SK-N-SH treated with all-trans-retinoic acid at 6 μM for 48 hours (cell line): ENCODE data around the gene ADAM23.

Source experiments
- ATAC-seq: fragments of 200-7000 bp; cut with Tn5 transposase; 3 replicates; pipeline ENCODE4 v1.9.1; 2020; ENCODE audit warnings: mild to moderate bottlenecking, moderate library complexity
- ARNTL ChIP-seq: fragments of 450-650 bp; formaldehyde crosslinking; IDR thresholded peaks from 2 replicates; pipeline ENCODE4 v1.5.0; 2020; ENCODE audit warnings: low read depth, mild to moderate bottlenecking, moderate library complexity, borderline replicate concordance
- BACH2 ChIP-seq: fragments of 250-450 bp; sonication (Bioruptor Pico); IDR thresholded peaks from 2 replicates; pipeline ENCODE4 v1.9.0; 2021; ENCODE audit warnings: mild to moderate bottlenecking, borderline replicate concordance
- CSDC2 ChIP-seq: fragments of 250-450 bp; sonication (Bioruptor Pico); IDR thresholded peaks from 2 replicates; pipeline ENCODE4 v1.5.0; 2020; ENCODE audit warnings: mild to moderate bottlenecking, moderate library complexity
- ESRRG ChIP-seq: fragments of 250-450 bp; sonication (Bioruptor Pico); IDR thresholded peaks from 2 replicates; pipeline ENCODE4 v1.6.1; 2021; ENCODE audit warnings: mild to moderate bottlenecking
- GLIS3 ChIP-seq: fragments of 250-450 bp; sonication (Bioruptor Pico); IDR thresholded peaks from 2 replicates; pipeline ENCODE4 v1.5.0; 2020; ENCODE audit warnings: mild to moderate bottlenecking, moderate library complexity
- ISL1 ChIP-seq: fragments of 250-450 bp; sonication (Bioruptor Pico); IDR thresholded peaks from 2 replicates; pipeline ENCODE4 v2.1.2; 2022; ENCODE audit warnings: mild to moderate bottlenecking, moderate library complexity
- OSR1 ChIP-seq: fragments of 250-450 bp; sonication (Bioruptor Pico); IDR thresholded peaks from 2 replicates; pipeline ENCODE4 v1.8.0; 2022; ENCODE audit warnings: moderate library complexity, mild to moderate bottlenecking, inconsistent platforms
- PPARA ChIP-seq: fragments of 250-450 bp; sonication (Bioruptor Pico); IDR thresholded peaks from 2 replicates; pipeline ENCODE4 v1.5.0; 2020; ENCODE audit warnings: mild to moderate bottlenecking, borderline replicate concordance
- RARB ChIP-seq: fragments of 250-450 bp; sonication (Bioruptor Pico); IDR thresholded peaks from 2 replicates; pipeline ENCODE4 v1.8.0; 2021; ENCODE audit warnings: mild to moderate bottlenecking, moderate library complexity
- SNAI2 ChIP-seq: fragments of 250-450 bp; sonication (Bioruptor Pico); IDR thresholded peaks from 2 replicates; pipeline ENCODE4 v1.5.0; 2020; ENCODE audit warnings: mild to moderate bottlenecking, moderate library complexity
- TCF4 ChIP-seq: fragments of 250-450 bp; sonication (Bioruptor Pico); IDR thresholded peaks from 2 replicates; pipeline ENCODE4 v1.8.0; 2021; ENCODE audit warnings: mild to moderate bottlenecking, moderate library complexity, borderline replicate concordance
- TOX ChIP-seq: fragments of 250-450 bp; sonication (Bioruptor Pico); IDR thresholded peaks from 2 replicates; pipeline ENCODE4 v1.8.0; 2021; ENCODE audit warnings: mild to moderate bottlenecking, moderate library complexity, borderline replicate concordance
- ZFP3 ChIP-seq: fragments of 250-450 bp; sonication (Bioruptor Pico); IDR thresholded peaks from 2 replicates; pipeline ENCODE4 v1.5.0; 2020; ENCODE audit warnings: mild to moderate bottlenecking, moderate library complexity
- ZFP30 ChIP-seq: fragments of 450-650 bp; formaldehyde crosslinking; IDR thresholded peaks from 2 replicates; pipeline ENCODE4 v1.5.0; 2022; ENCODE audit warnings: mild to moderate bottlenecking, moderate library complexity
- ZNF565 ChIP-seq: fragments of 450-650 bp; formaldehyde crosslinking; conservative IDR thresholded peaks from 2 replicates; pipeline ENCODE4 v1.5.0; 2020; ENCODE audit warnings: low read depth, mild to moderate bottlenecking, moderate library complexity
- ZNF70 ChIP-seq: fragments of 450-650 bp; formaldehyde crosslinking; IDR thresholded peaks from 2 replicates; pipeline ENCODE4 v1.5.0; 2020; ENCODE audit warnings: mild to moderate bottlenecking, moderate library complexity
- ZNF8 ChIP-seq: fragments of 450-650 bp; formaldehyde crosslinking; IDR thresholded peaks from 2 replicates; pipeline ENCODE4 v1.5.0; 2020; ENCODE audit warnings: mild to moderate bottlenecking, moderate library complexity
- TF ChIP-seq, protein P1 (sequence below): fragments of 250-450 bp; sonication (Bioruptor Pico); IDR thresholded peaks from 2 replicates; pipeline ENCODE4 v1.5.0; 2020; ENCODE audit warnings: mild to moderate bottlenecking, moderate library complexity
- TF ChIP-seq, protein P2 (sequence below): fragments of 250-450 bp; sonication (Bioruptor Pico); IDR thresholded peaks from 2 replicates; pipeline ENCODE4 v1.8.0; 2021; ENCODE audit warnings: low read depth, mild to moderate bottlenecking, moderate library complexity, borderline replicate concordance
- TF ChIP-seq, protein P3 (sequence below): fragments of 250-450 bp; sonication (Bioruptor Pico); IDR thresholded peaks from 2 replicates; pipeline ENCODE4 v1.8.0; 2020; ENCODE audit warnings: mild to moderate bottlenecking, moderate library complexity, borderline replicate concordance
- TF ChIP-seq, protein P4 (sequence below): fragments of 250-450 bp; sonication (Bioruptor Pico); IDR thresholded peaks from 2 replicates; pipeline ENCODE4 v1.5.1; 2020; ENCODE audit warnings: low read depth, mild to moderate bottlenecking, moderate library complexity

ADAM23 gene

DNA sequence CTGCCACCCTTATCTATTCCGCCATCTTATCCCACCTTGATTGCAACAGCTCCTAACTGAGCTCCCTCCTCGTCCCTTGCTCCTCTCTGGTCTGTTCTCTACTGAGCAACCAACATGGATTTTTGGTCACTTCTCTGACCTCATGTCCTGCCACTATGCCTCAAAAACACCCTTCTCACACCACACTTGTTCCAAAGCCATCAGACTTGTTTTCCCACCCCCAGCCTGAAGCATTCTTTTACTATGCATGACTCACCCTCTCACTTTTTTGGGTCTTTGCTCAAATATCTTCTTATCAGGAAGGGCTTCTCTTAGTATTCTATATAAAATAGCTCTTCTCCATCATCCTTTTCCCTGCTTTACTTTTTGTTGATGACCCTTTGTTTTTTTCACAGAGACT is 196.3 kb downstream of the ADAM23 start:
- ATAC-seq: no peak
- TF ChIP-seq, protein P1, sequence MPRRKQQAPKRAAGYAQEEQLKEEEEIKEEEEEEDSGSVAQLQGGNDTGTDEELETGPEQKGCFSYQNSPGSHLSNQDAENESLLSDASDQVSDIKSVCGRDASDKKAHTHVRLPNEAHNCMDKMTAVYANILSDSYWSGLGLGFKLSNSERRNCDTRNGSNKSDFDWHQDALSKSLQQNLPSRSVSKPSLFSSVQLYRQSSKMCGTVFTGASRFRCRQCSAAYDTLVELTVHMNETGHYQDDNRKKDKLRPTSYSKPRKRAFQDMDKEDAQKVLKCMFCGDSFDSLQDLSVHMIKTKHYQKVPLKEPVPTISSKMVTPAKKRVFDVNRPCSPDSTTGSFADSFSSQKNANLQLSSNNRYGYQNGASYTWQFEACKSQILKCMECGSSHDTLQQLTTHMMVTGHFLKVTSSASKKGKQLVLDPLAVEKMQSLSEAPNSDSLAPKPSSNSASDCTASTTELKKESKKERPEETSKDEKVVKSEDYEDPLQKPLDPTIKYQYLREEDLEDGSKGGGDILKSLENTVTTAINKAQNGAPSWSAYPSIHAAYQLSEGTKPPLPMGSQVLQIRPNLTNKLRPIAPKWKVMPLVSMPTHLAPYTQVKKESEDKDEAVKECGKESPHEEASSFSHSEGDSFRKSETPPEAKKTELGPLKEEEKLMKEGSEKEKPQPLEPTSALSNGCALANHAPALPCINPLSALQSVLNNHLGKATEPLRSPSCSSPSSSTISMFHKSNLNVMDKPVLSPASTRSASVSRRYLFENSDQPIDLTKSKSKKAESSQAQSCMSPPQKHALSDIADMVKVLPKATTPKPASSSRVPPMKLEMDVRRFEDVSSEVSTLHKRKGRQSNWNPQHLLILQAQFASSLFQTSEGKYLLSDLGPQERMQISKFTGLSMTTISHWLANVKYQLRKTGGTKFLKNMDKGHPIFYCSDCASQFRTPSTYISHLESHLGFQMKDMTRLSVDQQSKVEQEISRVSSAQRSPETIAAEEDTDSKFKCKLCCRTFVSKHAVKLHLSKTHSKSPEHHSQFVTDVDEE: no peak
- no peak for TF ChIP-seq ZNF70 (CRISPR knock-in tag)
- TF ChIP-seq, protein P2, sequence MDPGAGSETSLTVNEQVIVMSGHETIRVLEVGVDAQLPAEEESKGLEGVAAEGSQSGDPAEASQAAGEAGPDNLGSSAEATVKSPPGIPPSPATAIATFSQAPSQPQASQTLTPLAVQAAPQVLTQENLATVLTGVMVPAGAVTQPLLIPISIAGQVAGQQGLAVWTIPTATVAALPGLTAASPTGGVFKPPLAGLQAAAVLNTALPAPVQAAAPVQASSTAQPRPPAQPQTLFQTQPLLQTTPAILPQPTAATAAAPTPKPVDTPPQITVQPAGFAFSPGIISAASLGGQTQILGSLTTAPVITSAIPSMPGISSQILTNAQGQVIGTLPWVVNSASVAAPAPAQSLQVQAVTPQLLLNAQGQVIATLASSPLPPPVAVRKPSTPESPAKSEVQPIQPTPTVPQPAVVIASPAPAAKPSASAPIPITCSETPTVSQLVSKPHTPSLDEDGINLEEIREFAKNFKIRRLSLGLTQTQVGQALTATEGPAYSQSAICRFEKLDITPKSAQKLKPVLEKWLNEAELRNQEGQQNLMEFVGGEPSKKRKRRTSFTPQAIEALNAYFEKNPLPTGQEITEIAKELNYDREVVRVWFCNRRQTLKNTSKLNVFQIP (CRISPR knock-in tag): no peak
- no peak for TF ChIP-seq TOX (CRISPR knock-in tag)
- no peak for TF ChIP-seq BACH2 (CRISPR knock-in tag)
- TF ChIP-seq, protein P3, sequence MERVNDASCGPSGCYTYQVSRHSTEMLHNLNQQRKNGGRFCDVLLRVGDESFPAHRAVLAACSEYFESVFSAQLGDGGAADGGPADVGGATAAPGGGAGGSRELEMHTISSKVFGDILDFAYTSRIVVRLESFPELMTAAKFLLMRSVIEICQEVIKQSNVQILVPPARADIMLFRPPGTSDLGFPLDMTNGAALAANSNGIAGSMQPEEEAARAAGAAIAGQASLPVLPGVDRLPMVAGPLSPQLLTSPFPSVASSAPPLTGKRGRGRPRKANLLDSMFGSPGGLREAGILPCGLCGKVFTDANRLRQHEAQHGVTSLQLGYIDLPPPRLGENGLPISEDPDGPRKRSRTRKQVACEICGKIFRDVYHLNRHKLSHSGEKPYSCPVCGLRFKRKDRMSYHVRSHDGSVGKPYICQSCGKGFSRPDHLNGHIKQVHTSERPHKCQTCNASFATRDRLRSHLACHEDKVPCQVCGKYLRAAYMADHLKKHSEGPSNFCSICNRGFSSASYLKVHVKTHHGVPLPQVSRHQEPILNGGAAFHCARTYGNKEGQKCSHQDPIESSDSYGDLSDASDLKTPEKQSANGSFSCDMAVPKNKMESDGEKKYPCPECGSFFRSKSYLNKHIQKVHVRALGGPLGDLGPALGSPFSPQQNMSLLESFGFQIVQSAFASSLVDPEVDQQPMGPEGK (CRISPR knock-in tag): no peak
- TF ChIP-seq GLIS3 (CRISPR knock-in tag): no peak
- no peak for TF ChIP-seq RARB (CRISPR knock-in tag)
- no peak for TF ChIP-seq ISL1 (CRISPR knock-in tag)
- TF ChIP-seq CSDC2 (CRISPR knock-in tag): no peak
- TF ChIP-seq, protein P4, sequence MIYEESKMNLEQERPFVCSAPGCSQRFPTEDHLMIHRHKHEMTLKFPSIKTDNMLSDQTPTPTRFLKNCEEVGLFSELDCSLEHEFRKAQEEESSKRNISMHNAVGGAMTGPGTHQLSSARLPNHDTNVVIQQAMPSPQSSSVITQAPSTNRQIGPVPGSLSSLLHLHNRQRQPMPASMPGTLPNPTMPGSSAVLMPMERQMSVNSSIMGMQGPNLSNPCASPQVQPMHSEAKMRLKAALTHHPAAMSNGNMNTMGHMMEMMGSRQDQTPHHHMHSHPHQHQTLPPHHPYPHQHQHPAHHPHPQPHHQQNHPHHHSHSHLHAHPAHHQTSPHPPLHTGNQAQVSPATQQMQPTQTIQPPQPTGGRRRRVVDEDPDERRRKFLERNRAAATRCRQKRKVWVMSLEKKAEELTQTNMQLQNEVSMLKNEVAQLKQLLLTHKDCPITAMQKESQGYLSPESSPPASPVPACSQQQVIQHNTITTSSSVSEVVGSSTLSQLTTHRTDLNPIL (CRISPR knock-in tag): no peak

DNA sequence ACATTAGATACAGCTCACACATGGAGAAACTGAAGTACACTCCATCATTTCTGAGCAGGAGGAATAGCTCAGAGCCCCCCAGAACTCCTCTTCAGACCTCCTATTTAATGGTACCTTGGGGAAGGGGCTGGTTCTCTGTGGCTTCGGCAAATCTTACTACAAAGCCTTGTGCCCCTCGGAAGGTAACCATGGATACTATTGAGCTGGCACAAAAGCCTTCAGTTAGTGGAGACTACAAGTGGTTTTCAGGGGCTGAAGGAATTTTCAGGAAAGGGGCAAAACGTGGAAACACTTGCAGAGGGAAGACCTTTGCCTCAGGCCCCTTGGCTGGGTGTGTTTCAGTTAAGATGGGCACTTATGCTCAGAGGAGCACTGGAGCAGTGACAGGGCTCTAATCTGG is 197.9 kb downstream of the ADAM23 start:
- TF ChIP-seq, protein P4 (CRISPR knock-in tag): no peak
- TF ChIP-seq TCF4 (CRISPR knock-in tag) (no peak), OSR1 (no peak), SNAI2 (no peak), TOX (CRISPR knock-in tag) (no peak), ZNF565 (CRISPR knock-in tag) (no peak), PPARA (CRISPR knock-in tag) (no peak), ISL1 (CRISPR knock-in tag) (no peak), GLIS3 (CRISPR knock-in tag) (no peak), ARNTL (no peak), ZFP30 (CRISPR knock-in tag) (no peak), CSDC2 (CRISPR knock-in tag) (no peak), ZNF8 (CRISPR knock-in tag) (no peak), ZNF70 (CRISPR knock-in tag) (no peak), ZFP3 (CRISPR knock-in tag) (no peak), BACH2 (CRISPR knock-in tag) (no peak), ESRRG (CRISPR knock-in tag) (no peak)
- TF ChIP-seq, protein P3 (CRISPR knock-in tag): no peak
- TF ChIP-seq, protein P1: no peak
- TF ChIP-seq, protein P2 (CRISPR knock-in tag): no peak
- ATAC-seq: no peak
